Neural crest cell (in vitro differentiated cells): ENCODE results near the gene POGK. TPM values are rescaled to one million over a fixed set of nuclear protein-coding genes. Genes with fewer than 3 reads are reported as not detected.

ENCODE experiments used
- DNase-seq: peaks from one replicate; pipeline ENCODE4 v3.0.0; 2021; ENCODE audit warnings: low read depth, mixed read lengths, low spot score
- H3K27ac Mint-ChIP-seq: one replicate; pipeline ENCODE4 v1.8.0; 2021; ENCODE audit warnings: mild to moderate bottlenecking, mixed read lengths; ENCODE audit not compliant: unreplicated experiment
- H3K27me3 Mint-ChIP-seq: 2 replicates; pipeline ENCODE4 v1.8.0; 2021; ENCODE audit warnings: low read depth, mild to moderate bottlenecking, mixed read lengths
- H3K36me3 Mint-ChIP-seq: 2 replicates; pipeline ENCODE4 v1.8.0; 2021; ENCODE audit warnings: low read depth, mild to moderate bottlenecking, mixed read lengths
- H3K4me1 Mint-ChIP-seq: 2 replicates; pipeline ENCODE4 v1.8.0; 2021; ENCODE audit warnings: mixed read lengths
- H3K4me3 Mint-ChIP-seq: one replicate; pipeline ENCODE4 v1.8.0; 2021; ENCODE audit warnings: mild to moderate bottlenecking, mixed read lengths
- H3K9me3 Mint-ChIP-seq: 2 replicates; pipeline ENCODE4 v1.8.0; 2021; ENCODE audit warnings: mixed read lengths
- CTCF ChIP-seq: fragments of 200-600 bp; sonication (generic); conservative IDR thresholded peaks from 2 replicates; pipeline ENCODE4 v1.5.0; 2021; ENCODE audit warnings: antibody characterized with exemption, mild to moderate bottlenecking
- total RNA-seq: library from RNA; stranded (reverse); gene quantifications from 2 replicates; pipeline ENCODE4 v1.2.1, GENCODE V29; 2021

Gene POGK
- total RNA-seq, 1 donor from 2014 or later, result 60.0 TPM

DNA sequence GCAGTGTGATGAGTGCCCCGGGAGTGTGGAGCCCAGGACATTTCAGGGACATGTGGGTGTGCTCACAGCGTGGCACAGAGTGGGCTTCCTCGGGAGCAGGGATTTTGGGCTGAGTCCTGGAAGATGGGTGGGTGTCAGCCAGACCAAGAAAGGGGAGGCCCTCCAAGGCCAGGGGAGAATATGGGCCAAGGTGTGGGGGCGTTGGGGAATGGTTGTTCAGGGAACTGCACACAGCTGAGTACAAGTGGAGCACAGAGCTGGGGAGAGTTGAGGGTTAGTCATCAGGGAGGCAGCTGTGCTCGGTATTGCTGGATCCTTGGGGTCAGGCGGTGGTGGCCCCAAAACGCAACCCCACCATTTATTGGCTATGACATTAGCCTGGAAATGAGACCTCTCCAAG is 5.5 kb downstream of the POGK start:
- H3K27me3 Mint-ChIP-seq, result no peaks in the 10 kb centered on the region
- no peak for TF ChIP-seq CTCF
- no peak for DNase-seq
- H3K9me3 Mint-ChIP-seq, result no peaks in the 10 kb centered on the region
- peaks cover 28% of the 10 kb centered on the region for H3K4me1 Mint-ChIP-seq
- peaks cover 44% of the 10 kb centered on the region for H3K36me3 Mint-ChIP-seq
- H3K4me3 Mint-ChIP-seq, result no peak overlapping the region
- no peak overlapping the region for H3K27ac Mint-ChIP-seq

DNA sequence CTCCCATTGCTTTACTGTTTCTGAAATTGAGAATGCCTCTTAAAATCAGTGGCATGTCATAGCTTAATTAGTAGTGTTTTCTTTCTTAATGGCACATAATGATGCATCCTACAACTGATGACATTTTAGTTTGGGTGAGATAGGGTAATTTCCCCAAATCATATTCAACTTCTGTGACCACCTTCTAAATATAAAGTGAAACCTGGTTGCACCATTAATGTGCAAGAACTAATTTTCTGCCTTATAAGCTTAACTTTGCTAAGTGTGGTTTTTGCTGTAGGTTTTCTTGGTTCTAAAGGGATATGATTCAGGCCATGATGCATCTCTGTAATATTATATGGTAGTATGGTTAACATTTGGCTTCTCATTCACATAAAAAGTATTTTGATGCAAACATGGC is 8.9 kb downstream of the POGK start:
- peaks cover 10% of the 10 kb centered on the region for H3K4me1 Mint-ChIP-seq
- H3K9me3 Mint-ChIP-seq, result no peaks in the 10 kb centered on the region
- no peak overlapping the region for H3K27ac Mint-ChIP-seq
- no peak for DNase-seq
- TF ChIP-seq CTCF, result no peak
- H3K4me3 Mint-ChIP-seq, result no peak overlapping the region
- no peaks in the 10 kb centered on the region for H3K27me3 Mint-ChIP-seq
- peaks cover 43% of the 10 kb centered on the region for H3K36me3 Mint-ChIP-seq

DNA sequence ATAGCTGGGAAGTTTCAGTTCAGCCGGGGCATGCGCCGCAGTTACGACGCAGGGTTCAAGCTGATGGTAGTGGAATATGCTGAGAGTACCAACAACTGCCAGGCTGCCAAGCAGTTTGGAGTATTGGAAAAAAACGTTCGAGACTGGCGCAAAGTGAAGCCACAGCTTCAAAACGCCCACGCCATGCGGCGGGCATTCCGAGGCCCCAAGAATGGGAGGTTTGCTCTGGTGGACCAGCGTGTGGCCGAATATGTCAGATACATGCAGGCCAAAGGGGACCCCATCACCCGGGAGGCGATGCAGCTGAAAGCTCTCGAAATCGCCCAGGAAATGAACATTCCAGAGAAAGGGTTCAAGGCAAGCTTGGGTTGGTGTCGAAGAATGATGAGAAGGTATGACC is 9.9 kb downstream of the POGK start:
- Mint-ChIP-seq H3K36me3 (peaks cover 45% of the 10 kb centered on the region), H3K9me3 (no peaks in the 10 kb centered on the region), H3K27me3 (no peaks in the 10 kb centered on the region), H3K4me3 (no peak overlapping the region), H3K4me1 (peaks cover 10% of the 10 kb centered on the region), H3K27ac (no peak overlapping the region)
- no peak for DNase-seq
- TF ChIP-seq CTCF, result no peak

DNA sequence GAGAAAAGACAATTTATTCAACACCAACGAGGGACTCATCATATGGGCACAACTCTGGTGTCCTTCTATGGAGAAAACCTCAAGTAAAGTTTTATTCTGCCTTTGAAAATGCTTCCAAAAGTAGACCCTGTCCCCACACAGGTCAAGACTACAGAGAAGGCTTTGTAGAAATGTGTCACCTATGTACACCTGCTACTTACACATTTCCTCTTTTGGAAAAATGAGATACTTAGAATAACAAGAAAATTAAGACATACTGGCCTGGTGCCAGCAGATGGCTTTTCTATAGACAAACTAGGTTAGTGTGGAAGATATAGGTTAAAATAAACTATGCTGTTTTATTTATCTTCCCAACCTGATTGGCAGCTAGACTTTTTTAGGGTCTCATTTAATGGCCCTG is 13.6 kb downstream of the POGK start:
- no peaks in the 10 kb centered on the region for H3K9me3 Mint-ChIP-seq

GRCh38 chr1:166855558-166855957 is 16.3 kb downstream of the POGK start:
- Mint-ChIP-seq H3K9me3 (no peaks in the 10 kb centered on the region), H3K4me3 (no peak overlapping the region), H3K4me1 (peaks cover 21% of the 10 kb centered on the region), H3K36me3 (peaks cover 21% of the 10 kb centered on the region), H3K27ac (no peak overlapping the region), H3K27me3 (no peaks in the 10 kb centered on the region)
- TF ChIP-seq CTCF, result no peak
- no peak for DNase-seq

More for the DNA sequence above, 13.6 kb downstream of the POGK start:
- H3K27ac Mint-ChIP-seq, result no peak overlapping the region
- H3K4me1 Mint-ChIP-seq, result peaks cover 8% of the 10 kb centered on the region
- no peak for TF ChIP-seq CTCF
- H3K36me3 Mint-ChIP-seq, result peaks cover 27% of the 10 kb centered on the region
- no peaks in the 10 kb centered on the region for H3K27me3 Mint-ChIP-seq
- DNase-seq, result no peak
- H3K4me3 Mint-ChIP-seq, result no peak overlapping the region

DNA sequence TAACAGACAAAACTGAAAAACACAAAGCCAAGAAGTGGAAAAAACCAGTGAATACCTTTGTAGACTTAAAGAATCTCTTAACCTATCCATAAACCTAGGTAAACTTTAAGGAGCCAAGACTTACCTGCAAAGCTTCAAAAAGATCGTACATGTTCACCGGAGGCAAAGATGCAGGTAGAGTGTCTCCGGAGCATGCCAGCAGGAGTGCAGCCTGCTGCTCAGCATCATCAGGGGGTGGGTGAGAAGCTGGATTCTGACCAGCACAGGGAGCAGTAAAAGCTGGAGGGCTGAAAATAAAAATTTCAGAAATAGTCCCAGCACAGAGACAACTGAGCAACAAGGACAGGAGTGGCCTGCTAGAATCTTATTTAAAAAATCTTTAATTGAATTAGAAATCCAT is 18.7 kb downstream of the POGK start:
- no peak overlapping the region for H3K4me3 Mint-ChIP-seq
- H3K27ac Mint-ChIP-seq, result peak overlapping the region; percentile 78
- no peak for DNase-seq
- TF ChIP-seq CTCF, result no peak
- no peaks in the 10 kb centered on the region for H3K27me3 Mint-ChIP-seq
- peaks cover 15% of the 10 kb centered on the region for H3K4me1 Mint-ChIP-seq
- peaks cover 26% of the 10 kb centered on the region for H3K36me3 Mint-ChIP-seq
- H3K9me3 Mint-ChIP-seq, result no peaks in the 10 kb centered on the region
